Ectodermal cell (in vitro differentiated cells): Measurements from ENCODE around the gene NFE2L3.

ENCODE experiments used
- H3K27ac ChIP-seq: 2 replicates; pipeline ENCODE4 v1.7.0; 2013; ENCODE audit warnings: mild to moderate bottlenecking, low read depth, low read length; ENCODE audit not compliant: insufficient read depth, poor library complexity, severe bottlenecking
- H3K27me3 ChIP-seq: 2 replicates; pipeline ENCODE4 v1.7.0; 2013; ENCODE audit warnings: mild to moderate bottlenecking, low read length; ENCODE audit not compliant: insufficient read depth, control insufficient read depth, poor library complexity, severe bottlenecking
- H3K36me3 ChIP-seq: one replicate; pipeline ENCODE4 v1.7.0; 2013; ENCODE audit warnings: low read length; ENCODE audit not compliant: control insufficient read depth, insufficient read depth
- H3K4me1 ChIP-seq: one replicate; pipeline ENCODE4 v1.7.0; 2013; ENCODE audit warnings: low read length; ENCODE audit not compliant: control insufficient read depth, insufficient read depth
- H3K4me3 ChIP-seq: 2 replicates; pipeline ENCODE4 v1.7.0; 2013; ENCODE audit warnings: low read depth, low read length, control low read depth; ENCODE audit not compliant: insufficient read depth
- H3K9me3 ChIP-seq: 2 replicates; pipeline ENCODE4 v1.7.0; 2013; ENCODE audit warnings: mild to moderate bottlenecking, low read length, moderate library complexity; ENCODE audit not compliant: control insufficient read depth
- WGBS, 2 experiments: methylation state at CpG; one replicate each; pipeline ENCODE4 v1.1.7; 2013; ENCODE audit warnings: missing lambda C conversion rate in 2 of 2; 5-methylcytosine and 5-hydroxymethylcytosine counted together

The NFE2L3 gene

GRCh38 chr7:26127411-26127810, 24.6 kb upstream of the NFE2L3 start:
- Histone ChIP-seq H3K4me3 (no peak overlapping the region), H3K36me3 (no peaks in the 10 kb centered on the region), H3K9me3 (no peaks in the 10 kb centered on the region), H3K27ac (no peak overlapping the region), H3K27me3 (no peaks in the 10 kb centered on the region), H3K4me1 (no peaks in the 10 kb centered on the region)
- 92 to 93% methylated on average over 6 of the region's 6 CpGs for WGBS, 2 experiments

- Histone ChIP-seq H3K4me3 (no peak overlapping the region), H3K9me3 (no peaks in the 10 kb centered on the region), H3K27me3 (no peaks in the 10 kb centered on the region), H3K27ac (no peak overlapping the region), H3K4me1 (no peaks in the 10 kb centered on the region), H3K36me3 (no peaks in the 10 kb centered on the region)
- 96% methylated on average over 10 to 12 of the region's 12 CpGs for WGBS, 2 experiments
Observed at GRCh38 chr7:26131056-26131589, 20.9 kb upstream of the NFE2L3 start.

GRCh38 chr7:26135076-26135475, 16.9 kb upstream of the NFE2L3 start:
- no peaks in the 10 kb centered on the region for H3K9me3 ChIP-seq
- H3K27me3 ChIP-seq = no peaks in the 10 kb centered on the region
- no peak overlapping the region for H3K4me3 ChIP-seq
- no peaks in the 10 kb centered on the region for H3K36me3 ChIP-seq
- H3K27ac ChIP-seq = no peak overlapping the region
- H3K4me1 ChIP-seq = no peaks in the 10 kb centered on the region

GRCh38 chr7:26135551-26135950, 16.4 kb upstream of the NFE2L3 start:
- no peak overlapping the region for H3K27ac ChIP-seq
- no peaks in the 10 kb centered on the region for H3K4me1 ChIP-seq
- H3K4me3 ChIP-seq = no peak overlapping the region
- no peaks in the 10 kb centered on the region for H3K27me3 ChIP-seq
- H3K9me3 ChIP-seq = no peaks in the 10 kb centered on the region
- H3K36me3 ChIP-seq = no peaks in the 10 kb centered on the region
- WGBS, 2 experiments = 94 to 97% methylated on average over 1 of the region's 1 CpG

GRCh38 chr7:26136831-26137230, 15.2 kb upstream of the NFE2L3 start:
- H3K4me1 ChIP-seq = no peaks in the 10 kb centered on the region
- H3K27me3 ChIP-seq = no peaks in the 10 kb centered on the region
- 94 to 95% methylated on average over 4 of the region's 4 CpGs for WGBS, 2 experiments
- no peaks in the 10 kb centered on the region for H3K36me3 ChIP-seq
- no peak overlapping the region for H3K4me3 ChIP-seq
- no peak overlapping the region for H3K27ac ChIP-seq
- H3K9me3 ChIP-seq = no peaks in the 10 kb centered on the region

GRCh38 chr7:26140380-26140779, 11.6 kb upstream of the NFE2L3 start:
- WGBS, 2 experiments = 80% methylated on average over 1 of the region's 1 CpG; no CpG with 5 or more reads in 1 of the 2 experiments
- H3K36me3 ChIP-seq = no peaks in the 10 kb centered on the region

GRCh38 chr7:26141077-26141476, 10.9 kb upstream of the NFE2L3 start:
- Histone ChIP-seq H3K4me3 (no peak overlapping the region), H3K27me3 (no peaks in the 10 kb centered on the region), H3K4me1 (no peaks in the 10 kb centered on the region), H3K36me3 (no peaks in the 10 kb centered on the region), H3K27ac (no peak overlapping the region), H3K9me3 (no peaks in the 10 kb centered on the region)
- WGBS, 2 experiments = 94 to 95% methylated on average over 2 of the region's 2 CpGs

More at GRCh38 chr7:26140380-26140779, 11.6 kb upstream of the NFE2L3 start:
- Histone ChIP-seq H3K9me3 (no peaks in the 10 kb centered on the region), H3K4me1 (no peaks in the 10 kb centered on the region), H3K27me3 (no peaks in the 10 kb centered on the region), H3K4me3 (no peak overlapping the region), H3K27ac (no peak overlapping the region)

GRCh38 chr7:26143298-26144048, 8.5 kb upstream of the NFE2L3 start:
- Histone ChIP-seq H3K4me1 (no peaks in the 10 kb centered on the region), H3K9me3 (no peaks in the 10 kb centered on the region), H3K27me3 (no peaks in the 10 kb centered on the region), H3K4me3 (no peak overlapping the region), H3K36me3 (no peaks in the 10 kb centered on the region), H3K27ac (no peak overlapping the region)
- WGBS, 2 experiments = 89 to 94% methylated on average over 5 of the region's 5 CpGs

- no peak overlapping the region for H3K27ac ChIP-seq
- no peak overlapping the region for H3K4me3 ChIP-seq
- 94% methylated on average over 10 to 13 of the region's 13 CpGs for WGBS, 2 experiments
- no peaks in the 10 kb centered on the region for H3K9me3 ChIP-seq
- no peaks in the 10 kb centered on the region for H3K36me3 ChIP-seq
- no peaks in the 10 kb centered on the region for H3K27me3 ChIP-seq
- H3K4me1 ChIP-seq = no peaks in the 10 kb centered on the region
Observed at GRCh38 chr7:26144184-26145080, 7.6 kb upstream of the NFE2L3 start.

GRCh38 chr7:26145238-26145637, 6.8 kb upstream of the NFE2L3 start:
- H3K27me3 ChIP-seq = peaks cover 5% of the 10 kb centered on the region
- H3K4me3 ChIP-seq = no peak overlapping the region

More at GRCh38 chr7:26145238-26145637, 6.8 kb upstream of the NFE2L3 start:
- H3K36me3 ChIP-seq = no peaks in the 10 kb centered on the region
- no peaks in the 10 kb centered on the region for H3K9me3 ChIP-seq
- 86 to 87% methylated on average over 1 to 4 of the region's 4 CpGs for WGBS, 2 experiments
- H3K4me1 ChIP-seq = no peaks in the 10 kb centered on the region
- H3K27ac ChIP-seq = no peak overlapping the region
